HG03469 (cell line): Measurements from ENCODE around the gene NPHS1.
"Not testable (repeated sequence)": the region's sequence is repeated elsewhere in the genome, so short reads cannot be mapped to it uniquely, and the experiment has no call there.

Experiments
- ATAC-seq: cut with Tn5 transposase; IDR thresholded peaks from one replicate; pipeline ENCODE4 v1.9.1; 2021; ENCODE audit warnings: mild to moderate bottlenecking, moderate library complexity, moderate number of reproducible peaks; ENCODE audit not compliant: unreplicated experiment

NPHS1 gene

DNA sequence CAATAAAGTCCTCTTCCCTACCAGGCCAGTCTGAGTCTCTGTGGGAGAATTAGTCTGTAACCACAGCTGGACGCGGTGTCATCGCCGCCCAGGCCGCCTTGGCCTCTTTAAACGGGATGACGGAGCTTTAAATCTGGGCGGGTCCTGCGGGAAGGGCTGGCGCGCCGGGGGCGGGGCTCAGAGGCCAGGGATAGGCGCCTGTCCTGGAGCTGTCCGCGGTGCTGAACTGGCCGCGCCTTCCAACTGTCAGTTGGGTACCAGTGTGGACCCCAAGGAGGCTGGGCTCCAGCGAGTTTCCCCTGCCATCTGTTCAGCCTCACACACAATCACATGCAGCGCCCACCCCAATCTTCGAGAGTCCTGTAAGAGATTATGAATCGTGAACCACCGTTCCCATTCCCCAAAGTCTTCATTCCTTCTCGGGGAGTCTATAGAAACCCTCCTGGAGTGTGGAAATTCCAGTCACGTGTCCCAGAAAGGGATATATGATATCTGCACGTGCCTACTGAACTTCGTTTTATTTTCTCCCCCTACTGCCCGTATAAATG lies 27.5 kb upstream of the NPHS1 start:
- ATAC-seq: no peak

DNA sequence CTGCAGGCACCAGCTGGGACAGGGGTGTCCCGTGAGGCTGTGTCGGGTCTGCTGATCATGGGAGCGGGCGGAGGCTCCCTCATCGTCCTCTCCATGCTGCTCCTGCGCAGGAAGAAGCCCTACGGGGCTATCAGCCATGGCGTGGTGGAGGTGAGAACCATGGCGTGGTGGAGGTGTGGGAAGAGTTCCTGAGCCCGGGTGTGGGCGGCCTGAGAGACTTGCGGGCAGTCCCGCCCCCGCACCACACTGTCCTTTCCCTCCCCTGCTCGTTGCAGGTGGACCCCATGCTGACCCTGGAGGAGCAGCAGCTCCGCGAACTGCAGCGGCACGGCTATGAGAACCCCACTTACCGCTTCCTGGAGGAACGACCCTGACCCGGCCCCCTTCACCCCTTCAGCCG lies 26.8 kb upstream of the NPHS1 start:
- no peak for ATAC-seq

DNA sequence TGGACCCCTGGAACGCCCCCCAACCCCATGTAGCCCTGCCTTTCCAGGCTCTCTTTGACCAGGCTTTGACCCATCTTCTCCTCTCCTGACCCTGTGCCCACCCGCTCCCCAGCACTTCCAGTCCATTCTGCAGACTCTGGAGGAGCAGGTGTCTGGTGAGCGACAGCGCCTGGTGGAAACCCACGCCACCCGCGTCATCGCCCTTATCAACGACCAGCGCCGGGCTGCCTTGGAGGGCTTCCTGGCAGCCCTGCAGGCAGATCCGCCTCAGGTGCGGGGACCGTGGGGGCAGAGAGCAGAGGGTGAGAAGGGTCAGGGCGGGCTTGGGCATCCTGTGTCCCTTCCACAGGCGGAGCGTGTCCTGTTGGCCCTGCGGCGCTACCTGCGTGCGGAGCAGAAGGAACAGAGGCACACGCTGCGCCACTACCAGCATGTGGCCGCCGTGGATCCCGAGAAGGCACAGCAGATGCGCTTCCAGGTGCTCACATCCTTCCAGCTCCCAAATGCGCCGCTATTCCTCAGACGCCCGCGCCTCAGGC lies 22.2 kb upstream of the NPHS1 start:
- no peak for ATAC-seq

DNA sequence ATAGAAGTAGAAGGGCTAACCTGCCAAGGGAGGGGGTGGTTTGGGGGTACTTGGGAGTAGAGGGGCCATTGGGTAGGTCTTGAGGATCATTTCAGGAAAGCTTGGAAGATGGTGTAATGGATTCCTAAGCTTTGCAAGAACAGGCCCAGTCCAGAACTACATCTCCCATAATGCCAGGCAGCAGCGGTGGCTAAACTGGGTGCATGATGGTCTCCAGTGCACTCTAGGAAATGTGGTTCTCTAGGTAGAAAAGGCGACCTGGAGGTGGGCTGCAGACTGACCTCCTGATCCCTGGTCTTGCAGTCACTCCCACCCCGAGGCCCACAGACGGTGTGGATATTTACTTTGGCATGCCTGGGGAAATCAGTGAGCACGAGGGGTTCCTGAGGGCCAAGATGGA lies 19.9 kb upstream of the NPHS1 start:
- ATAC-seq: no peak

DNA sequence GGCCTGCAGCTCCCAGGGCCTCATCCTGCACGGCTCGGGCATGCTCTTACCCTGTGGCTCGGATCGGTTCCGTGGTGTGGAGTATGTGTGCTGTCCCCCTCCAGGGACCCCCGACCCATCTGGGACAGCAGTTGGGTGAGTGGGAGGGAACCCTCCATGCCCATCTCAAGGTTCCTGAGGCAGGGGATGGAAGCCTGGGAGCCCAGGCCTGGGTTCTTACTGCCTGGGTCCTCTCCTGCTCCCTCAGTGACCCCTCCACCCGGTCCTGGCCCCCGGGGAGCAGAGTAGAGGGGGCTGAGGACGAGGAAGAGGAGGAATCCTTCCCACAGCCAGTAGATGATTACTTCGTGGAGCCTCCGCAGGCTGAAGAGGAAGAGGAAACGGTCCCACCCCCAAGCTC lies 19.3 kb upstream of the NPHS1 start:
- ATAC-seq: no peak

DNA sequence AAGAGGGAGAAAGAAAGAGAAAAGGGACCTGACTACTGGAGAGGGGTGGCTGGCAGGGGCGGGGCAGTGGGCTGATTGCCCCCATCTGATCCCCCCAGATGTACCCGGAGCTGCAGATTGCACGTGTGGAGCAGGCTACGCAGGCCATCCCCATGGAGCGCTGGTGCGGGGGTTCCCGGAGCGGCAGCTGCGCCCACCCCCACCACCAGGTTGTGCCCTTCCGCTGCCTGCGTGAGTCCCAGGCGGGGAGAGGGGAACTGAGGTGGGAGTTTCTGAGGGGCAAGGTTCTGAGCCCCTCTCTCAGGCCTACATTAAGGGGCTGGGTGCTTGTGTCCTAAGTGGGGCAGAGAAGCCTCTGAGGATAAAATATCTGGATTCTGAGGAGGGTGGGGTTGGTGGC lies 18.5 kb upstream of the NPHS1 start:
- ATAC-seq: no peak

DNA sequence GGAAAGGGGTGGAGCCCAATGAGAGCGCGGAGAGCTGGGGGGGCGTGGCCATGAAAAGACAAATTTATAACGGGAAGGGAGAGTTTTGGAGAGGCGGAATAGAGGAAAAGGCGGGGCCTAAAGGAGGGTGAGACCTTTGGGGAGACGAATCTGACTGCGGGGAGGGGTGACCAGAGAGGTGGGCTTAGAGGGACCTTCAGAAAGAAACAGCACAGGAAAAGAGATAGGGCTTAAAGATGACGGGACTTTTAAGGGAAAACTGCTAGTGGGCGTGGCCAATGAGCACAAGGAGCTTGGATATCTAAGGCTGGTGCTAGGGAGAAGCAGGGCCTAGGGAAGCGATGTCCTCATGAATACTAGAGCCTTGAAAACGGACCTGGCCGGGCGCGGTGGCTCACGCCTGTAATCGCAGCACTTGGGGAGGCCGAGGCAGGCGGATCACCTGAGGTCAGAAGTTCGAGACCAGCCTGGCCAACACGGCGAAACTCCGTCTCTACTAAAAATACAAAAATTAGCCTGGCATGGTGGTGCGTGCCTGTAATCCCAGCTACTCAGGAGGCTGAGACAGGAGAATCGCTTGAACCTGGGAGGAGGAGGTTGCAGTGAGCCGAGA lies 17.9 kb upstream of the NPHS1 start:
- ATAC-seq: not testable (repeated sequence)

DNA sequence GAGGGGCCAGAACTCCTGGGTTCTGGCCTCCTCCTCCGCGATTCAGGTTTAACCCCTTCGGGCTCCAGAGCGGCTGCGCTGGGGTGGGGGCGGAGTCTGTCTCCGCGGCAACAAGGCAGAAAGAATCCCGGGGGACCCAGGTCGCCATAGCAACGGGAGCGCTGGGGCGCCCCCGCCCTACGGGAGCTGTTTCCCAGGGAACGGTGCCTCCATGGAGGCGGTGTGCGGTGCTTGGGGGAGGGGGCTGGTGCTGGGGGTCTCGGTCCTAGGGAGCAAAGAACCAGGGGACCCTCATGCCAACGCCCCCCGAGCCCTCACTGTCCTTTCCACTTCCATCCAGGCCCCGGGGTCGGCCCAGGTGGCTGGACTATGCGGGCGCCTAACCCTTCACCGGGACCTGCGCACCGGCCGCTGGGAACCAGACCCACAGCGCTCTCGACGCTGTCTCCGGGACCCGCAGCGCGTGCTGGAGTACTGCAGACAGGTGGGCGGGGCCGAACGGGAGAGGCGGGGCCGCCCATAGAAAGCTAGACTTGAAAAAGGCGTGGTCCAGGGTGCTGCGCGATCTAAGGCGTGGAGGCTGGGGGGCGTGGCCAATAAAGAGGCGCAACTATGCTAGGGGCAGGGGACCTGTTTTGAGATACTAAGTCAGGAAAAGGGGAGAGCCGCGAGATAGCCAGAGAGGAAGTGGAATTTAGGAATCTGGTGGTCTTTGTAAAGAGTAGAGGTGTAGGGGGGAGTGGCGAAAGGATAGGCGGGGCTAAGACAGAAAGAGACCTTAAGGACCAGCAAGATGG lies 17.2 kb upstream of the NPHS1 start:
- ATAC-seq: peak; percentile 41

DNA sequence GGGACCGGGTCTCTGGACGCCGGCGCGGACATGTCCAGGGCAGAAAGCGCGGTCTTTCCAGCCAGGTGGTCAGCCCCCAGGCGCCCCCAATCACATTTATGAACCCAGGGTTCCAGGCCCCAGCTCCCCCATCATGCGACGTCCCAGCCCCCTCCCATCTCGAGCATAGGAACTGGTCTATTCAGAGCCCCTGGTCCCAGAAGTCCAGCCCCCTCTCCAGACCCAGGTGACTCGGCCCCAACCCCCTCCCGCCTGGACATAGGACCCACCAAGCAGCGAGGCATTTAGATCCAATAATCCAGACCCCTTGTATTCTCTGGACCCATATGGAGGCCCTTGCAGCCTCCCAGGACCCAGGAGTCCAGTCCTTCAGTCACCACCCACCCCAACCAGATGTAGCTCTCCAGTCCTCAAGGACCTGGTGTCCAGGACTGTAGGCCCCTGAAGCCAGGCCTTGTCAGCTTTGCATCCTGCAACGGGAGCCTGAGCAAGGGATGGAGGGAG lies 16.6 kb upstream of the NPHS1 start:
- ATAC-seq: no peak

DNA sequence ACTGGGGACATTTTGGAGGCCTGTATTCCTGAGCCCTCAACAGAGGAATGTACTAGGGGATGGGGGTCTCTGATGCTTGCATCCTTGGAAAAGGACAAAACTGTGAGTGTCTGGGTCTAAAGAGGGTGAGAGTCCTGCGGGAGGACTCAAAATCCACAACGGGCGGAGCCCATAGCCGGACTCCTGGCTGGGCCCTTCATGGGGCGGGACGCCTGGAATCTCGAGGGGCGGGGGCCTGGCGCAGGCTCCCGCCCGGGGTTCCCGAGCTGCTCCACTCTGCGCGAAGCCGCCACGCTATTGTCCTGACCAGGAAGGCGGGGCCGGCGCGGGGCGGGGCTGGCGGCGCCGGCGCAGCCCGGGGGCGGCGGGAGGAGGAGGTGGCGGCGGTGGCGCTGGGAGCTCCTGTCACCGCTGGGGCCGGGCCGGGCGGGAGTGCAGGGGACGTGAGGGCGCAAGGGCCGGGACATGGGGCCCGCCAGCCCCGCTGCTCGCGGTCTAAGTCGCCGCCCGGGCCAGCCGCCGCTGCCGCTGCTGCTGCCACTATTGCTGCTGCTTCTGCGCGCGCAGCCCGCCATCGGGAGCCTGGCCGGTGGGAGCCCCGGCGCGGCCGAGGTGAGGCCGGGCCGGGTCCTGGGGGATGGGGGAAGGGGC lies 16.0 kb upstream of the NPHS1 start, which contains the start of gene APLP1:
Gene APLP1 (plus strand): TSS at position 403 of the 651 bp plus-strand sequence. CDS start 63 bp downstream, at position 466.
- no peak for ATAC-seq

DNA sequence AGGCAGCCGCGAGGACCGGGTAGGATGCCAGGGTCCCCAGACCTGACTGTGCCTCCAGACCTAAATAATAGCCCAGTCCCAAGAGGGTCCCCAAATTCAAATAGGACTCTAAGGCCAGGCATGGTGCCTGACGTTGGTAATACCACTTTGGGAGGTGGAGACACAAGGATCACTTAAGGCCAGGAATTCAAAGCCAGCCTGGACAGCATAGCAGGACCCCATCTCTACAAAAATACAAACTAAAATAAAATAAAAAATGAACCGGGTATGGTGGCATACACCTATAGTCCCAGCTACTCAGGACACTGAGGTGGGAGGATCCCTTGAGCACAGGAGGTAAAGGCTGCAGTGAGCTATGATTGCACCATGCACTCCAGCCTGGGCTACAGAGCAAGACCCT lies 10.7 kb upstream of the NPHS1 start:
- no peak for ATAC-seq

DNA sequence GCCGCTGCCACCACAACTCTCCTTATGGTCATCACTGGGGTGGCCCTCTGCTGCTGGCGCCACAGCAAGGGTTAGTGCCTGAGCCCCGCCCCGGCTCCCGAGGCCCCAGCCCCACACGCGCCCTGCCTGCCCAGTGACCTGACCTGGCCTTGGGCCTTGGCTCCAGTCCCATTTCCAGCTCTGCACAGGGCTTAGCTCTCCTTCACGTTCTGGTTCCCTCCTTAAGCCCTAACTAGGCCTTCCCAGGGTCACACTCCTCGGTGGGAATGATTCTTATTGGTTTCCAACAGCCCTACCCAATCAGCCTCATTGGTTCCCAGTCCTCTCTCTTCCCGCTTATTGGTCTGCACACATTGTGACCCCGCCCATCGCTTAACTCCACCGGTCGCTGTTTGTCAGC lies 10.2 kb upstream of the NPHS1 start:
- no peak for ATAC-seq

DNA sequence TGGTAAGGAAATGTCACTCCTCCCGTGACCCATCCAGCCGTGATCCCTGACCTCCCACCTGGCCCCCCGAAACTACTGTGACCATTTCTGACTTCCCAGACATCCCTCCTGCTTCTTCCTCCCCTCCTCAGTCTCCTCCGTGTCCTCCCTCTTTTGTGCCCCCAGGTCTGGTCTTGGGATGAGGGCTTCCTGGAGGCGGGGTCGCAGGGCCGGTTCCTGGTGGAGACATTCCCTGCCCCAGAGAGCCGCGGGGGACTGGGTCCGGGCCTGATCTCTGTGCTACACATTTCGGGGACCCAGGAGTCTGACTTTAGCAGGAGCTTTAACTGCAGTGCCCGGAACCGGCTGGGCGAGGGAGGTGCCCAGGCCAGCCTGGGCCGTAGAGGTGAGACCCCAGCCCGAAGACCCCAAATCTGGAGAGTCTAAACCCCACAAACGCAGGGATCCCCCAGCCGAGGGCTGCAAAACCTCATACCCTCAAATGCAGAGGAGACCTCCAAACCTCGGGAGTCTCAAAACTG lies 9.4 kb upstream of the NPHS1 start:
- ATAC-seq: no peak

DNA sequence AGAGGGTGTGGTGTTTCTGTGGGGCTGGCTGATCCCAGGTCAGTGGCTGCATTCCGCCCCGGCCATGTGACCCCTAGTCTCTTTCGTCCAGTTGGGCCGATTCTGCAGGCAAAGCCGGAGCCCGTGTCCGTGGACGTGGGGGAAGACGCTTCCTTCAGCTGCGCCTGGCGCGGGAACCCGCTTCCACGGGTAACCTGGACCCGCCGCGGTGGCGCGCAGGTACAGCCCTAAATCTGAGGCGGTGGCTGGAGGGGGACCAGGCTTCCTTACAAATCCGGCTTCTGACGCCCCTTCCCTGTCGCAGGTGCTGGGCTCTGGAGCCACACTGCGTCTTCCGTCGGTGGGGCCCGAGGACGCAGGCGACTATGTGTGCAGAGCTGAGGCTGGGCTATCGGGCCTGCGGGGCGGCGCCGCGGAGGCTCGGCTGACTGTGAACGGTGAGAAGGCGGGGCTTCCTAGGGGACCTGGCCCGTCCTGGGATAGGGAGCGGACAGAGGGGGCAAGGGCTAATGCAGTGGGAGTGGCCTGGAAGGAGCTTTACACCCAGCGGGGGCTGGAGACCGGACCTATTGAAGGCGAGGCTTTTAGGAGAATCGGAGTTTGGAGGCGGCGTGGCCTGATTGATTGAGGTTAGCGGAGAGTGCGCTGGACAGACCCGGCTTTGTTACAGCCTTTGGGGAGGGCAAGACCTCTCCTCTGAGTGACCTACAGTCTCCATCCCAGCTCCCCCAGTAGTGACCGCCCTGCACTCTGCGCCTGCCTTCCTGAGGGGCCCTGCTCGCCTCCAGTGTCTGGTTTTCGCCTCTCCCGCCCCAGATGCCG lies 8.7 kb upstream of the NPHS1 start:
- no peak for ATAC-seq

DNA sequence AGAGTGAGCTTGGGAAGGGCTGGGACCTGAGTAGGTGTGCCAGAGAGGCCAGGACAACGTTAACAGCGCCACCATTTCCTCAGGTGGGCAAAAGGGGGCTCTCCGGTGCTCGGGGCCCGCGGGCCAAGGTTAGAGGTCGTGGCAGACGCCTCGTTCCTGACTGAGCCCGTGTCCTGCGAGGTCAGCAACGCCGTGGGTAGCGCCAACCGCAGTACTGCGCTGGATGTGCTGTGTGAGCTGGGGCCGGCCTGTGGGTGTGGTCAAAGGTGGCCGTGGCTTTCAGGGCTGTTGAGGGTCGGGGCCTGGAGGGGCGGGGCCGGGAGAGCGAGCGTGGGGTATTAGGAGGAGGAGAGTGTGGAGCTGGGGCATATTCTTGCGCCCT lies 8.1 kb upstream of the NPHS1 start:
- no peak for ATAC-seq

DNA sequence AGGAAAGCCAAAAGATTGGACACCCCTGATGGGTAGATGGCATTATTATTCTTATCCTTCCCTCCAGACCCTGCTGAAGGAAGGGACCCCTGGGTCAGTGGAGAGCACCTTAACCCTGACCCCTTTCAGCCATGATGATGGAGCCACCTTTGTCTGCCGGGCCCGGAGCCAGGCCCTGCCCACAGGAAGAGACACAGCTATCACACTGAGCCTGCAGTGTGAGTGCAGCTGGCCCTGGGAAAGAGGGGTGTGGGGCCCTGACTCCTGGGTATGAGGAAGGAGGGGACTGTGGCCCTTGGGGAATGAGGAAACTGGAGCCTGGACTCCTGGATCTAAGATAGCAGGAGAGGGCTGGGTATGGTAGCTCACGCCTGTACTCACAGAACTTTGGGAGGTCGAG lies 7.1 kb upstream of the NPHS1 start:
- ATAC-seq: no peak

DNA sequence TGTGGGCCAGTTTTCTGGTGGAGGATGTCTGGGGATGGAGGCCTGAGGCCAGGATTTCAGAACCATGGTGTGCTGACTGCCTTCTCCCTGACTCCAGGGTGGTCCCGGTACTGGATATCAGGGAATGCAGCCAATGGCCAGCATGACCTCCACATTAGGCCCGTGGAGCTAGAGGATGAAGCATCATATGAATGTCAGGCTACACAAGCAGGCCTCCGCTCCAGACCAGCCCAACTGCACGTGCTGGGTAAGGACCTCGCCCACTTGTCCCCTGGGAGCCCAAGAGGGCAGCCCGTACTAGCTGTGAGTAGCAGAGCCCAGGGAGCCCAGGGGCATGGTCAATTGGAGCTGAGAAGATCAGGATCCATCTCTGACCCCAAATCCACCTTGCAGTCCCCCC lies 6.0 kb upstream of the NPHS1 start:
- ATAC-seq: no peak

DNA sequence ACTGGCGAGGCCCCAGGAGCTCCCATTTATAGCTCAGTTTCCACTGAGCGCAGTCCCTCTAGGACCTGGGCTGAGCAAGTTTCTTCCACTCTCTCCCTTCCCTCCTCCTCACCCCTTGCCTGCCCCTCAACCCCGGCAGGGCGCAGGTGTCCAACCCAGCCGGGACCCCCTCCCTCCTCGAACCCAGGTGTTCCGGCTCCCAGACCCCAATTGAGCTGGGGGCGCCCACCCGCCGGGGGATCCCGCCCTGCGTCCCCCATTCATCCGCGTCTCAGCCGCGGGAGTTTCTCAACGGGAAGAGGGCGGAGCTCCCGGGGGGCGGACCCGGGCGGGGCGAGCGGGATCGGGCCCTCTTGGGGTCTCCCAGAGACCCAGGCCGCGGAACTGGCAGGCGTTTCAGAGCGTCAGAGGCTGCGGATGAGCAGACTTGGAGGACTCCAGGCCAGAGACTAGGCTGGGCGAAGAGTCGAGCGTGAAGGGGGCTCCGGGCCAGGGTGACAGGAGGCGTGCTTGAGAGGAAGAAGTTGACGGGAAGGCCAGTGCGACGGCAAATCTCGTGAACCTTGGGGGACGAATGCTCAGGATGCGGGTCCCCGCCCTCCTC lies 4.3 kb upstream of the NPHS1 start, which contains the start of gene KIRREL2:
Gene KIRREL2 (plus strand): TSS at position 366 of the 604 bp plus-strand sequence. CDS start 209 bp downstream, at position 575.
- ATAC-seq: no peak

DNA sequence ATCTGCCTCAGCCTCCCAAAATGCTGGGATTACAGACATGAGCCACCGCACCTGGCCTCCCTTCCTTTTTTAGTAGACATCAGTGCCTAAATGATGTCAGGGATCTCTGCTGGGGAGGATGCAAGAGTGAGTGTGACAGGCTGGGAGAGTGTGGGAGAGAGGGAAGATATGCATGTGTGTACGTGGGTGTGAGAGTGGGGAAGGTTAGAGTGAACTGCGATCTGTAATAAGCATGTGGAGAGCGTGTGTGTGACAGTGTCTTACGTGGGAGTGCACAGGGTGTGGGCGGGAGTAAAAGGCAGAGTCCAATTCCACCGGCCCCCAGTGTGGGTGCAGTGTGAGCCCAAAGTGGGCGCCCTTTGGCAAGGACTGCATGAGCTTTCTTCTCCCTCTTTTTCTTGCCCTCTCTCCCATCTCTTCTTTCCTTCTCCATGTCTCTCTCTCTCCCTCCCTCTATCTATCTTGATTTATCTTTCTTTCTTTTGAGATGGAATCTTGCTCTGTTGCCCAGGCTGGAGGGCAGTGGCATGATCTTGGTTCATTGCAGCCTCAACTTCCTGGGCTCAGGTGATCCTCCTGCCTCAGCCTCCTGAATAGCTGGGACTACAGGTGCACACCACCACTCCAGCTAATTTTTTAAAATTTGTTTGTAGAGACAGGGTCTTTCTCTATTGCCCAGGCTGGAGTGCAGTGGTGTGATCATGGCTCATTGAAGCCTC lies 893 bp upstream of the NPHS1 start:
- no peak for ATAC-seq
